ENCODE results near the gene RAB34. TPM values are rescaled to one million over a fixed set of nuclear protein-coding genes. Genes with fewer than 3 reads are reported as not detected.

RAB34 gene
- total RNA-seq, 1 donor from 2014 or later, result 21.3 TPM

DNA sequence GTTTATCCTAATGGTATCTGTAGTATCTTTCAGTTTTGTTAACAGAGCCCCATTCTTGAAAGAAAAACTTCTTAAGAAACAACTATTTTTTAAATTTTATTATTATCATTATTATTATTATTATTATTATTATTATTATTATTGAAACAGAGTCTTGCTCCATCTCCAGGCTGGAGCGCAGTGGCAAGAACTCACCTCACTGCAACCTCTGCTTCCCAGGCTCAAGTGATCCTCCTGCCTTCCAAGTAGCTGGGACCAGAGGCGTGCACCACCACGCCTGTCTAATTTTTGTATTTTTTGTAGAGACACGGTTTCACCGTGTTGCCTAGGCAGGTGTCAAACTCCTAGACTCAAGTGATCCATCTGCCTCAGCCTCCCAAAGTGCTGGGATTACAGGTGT, 32.3 kb downstream of the RAB34 start:
- ATAC-seq (ENCODE audit: low read depth) (no peak), DNase-seq (no peak)
- peaks cover 97% of the 10 kb centered on the region for H3K36me3 Mint-ChIP-seq (ENCODE audit: low read depth)
- intact Hi-C loops (cut with micrococcal nuclease), result no loop called here
- POLR2A ChIA-PET, result no interaction called here
- H3K4me3 Mint-ChIP-seq, result no peak overlapping the region
- no peak overlapping the region for H3K27ac Mint-ChIP-seq
- TF ChIP-seq, protein P1, sequence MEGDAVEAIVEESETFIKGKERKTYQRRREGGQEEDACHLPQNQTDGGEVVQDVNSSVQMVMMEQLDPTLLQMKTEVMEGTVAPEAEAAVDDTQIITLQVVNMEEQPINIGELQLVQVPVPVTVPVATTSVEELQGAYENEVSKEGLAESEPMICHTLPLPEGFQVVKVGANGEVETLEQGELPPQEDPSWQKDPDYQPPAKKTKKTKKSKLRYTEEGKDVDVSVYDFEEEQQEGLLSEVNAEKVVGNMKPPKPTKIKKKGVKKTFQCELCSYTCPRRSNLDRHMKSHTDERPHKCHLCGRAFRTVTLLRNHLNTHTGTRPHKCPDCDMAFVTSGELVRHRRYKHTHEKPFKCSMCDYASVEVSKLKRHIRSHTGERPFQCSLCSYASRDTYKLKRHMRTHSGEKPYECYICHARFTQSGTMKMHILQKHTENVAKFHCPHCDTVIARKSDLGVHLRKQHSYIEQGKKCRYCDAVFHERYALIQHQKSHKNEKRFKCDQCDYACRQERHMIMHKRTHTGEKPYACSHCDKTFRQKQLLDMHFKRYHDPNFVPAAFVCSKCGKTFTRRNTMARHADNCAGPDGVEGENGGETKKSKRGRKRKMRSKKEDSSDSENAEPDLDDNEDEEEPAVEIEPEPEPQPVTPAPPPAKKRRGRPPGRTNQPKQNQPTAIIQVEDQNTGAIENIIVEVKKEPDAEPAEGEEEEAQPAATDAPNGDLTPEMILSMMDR (IDR thresholded peaks at IDR 0.05), result no peak
- H3K4me1 Mint-ChIP-seq, result no peaks in the 10 kb centered on the region
- no peaks in the 10 kb centered on the region for H3K9me3 Mint-ChIP-seq
- CTCF ChIA-PET, result no interaction called here
- H3K27me3 Mint-ChIP-seq, result no peaks in the 10 kb centered on the region

DNA sequence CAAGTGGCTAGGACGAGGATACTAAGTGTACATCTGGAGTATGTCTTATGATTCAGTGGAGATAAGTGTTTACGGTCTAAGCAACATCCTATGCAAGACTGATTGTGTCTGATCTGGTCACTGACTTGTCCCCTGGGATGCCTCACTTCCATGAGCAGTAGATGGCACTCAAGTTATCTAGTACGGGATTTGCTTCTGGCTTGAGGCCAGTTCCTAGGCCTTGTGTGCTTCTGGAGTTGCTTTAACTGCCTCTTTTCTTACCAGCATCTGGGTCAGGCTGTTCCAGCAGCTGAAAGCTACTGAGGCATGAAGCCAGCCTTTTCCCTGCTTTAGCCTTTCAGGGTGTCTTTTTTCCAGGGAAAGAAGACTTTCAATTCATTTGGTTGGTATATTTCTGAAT, 32.7 kb downstream of the RAB34 start:
- Mint-ChIP-seq H3K27ac (no peak overlapping the region), H3K4me3 (no peak overlapping the region), H3K4me1 (no peaks in the 10 kb centered on the region), H3K27me3 (no peaks in the 10 kb centered on the region), H3K9me3 (no peaks in the 10 kb centered on the region), H3K36me3 (ENCODE audit: low read depth) (peaks cover 95% of the 10 kb centered on the region)
- ATAC-seq (ENCODE audit: low read depth), result no peak
- intact Hi-C loops (cut with micrococcal nuclease), result no loop called here
- TF ChIP-seq, protein P1 (IDR thresholded peaks at IDR 0.05), result no peak
- ChIA-PET POLR2A (no interaction called here), CTCF (no interaction called here)
- DNase-seq, result no peak

DNA sequence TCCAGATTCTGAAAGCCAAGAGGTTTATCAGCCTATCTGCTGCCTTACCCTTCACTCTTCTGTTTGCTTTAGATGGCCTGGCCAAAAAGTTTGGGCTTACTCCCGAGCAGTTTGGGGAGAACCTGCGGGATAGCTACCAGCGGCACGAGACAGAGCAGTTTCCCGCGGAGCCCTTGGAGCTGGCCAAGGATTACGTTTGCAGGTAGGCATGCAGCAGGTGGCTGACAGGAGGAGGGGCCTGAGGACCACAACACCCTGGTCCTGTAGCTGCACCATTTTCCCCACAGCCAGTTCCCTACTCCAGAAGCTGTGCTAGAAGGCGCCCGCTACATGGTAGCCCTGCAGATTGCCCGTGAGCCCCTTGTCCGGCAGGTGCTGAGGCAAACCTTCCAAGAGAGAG, 35.0 kb downstream of the RAB34 start:
- intact Hi-C loops (cut with micrococcal nuclease), result no loop called here
- Mint-ChIP-seq H3K27me3 (no peaks in the 10 kb centered on the region), H3K36me3 (ENCODE audit: low read depth) (peaks cover 89% of the 10 kb centered on the region), H3K27ac (no peak overlapping the region), H3K9me3 (no peaks in the 10 kb centered on the region), H3K4me1 (no peaks in the 10 kb centered on the region), H3K4me3 (no peak overlapping the region)
- no peak for DNase-seq
- no peak for ATAC-seq (ENCODE audit: low read depth)
- TF ChIP-seq, protein P1 (IDR thresholded peaks at IDR 0.05), result no peak
- ChIA-PET CTCF (no interaction called here), POLR2A (no interaction called here)

DNA sequence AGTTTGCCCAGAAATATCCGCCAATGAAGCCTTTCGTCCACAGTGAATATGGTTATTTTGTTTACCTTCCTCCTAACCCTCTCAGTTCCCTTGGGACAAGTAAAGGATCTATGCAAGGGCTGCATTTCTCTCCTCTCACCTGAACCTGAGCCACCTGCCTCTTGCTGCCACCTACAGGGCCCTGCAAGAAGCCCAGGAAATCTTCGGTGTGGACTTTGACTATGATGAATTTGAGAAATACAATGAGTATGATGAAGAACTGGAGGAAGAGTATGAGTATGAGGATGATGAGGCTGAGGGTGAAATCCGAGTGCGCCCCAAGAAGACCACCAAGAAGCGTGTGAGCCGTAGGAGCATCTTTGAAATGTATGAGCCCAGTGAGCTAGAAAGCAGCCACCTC, 41.7 kb downstream of the RAB34 start:
- no peak for DNase-seq
- H3K9me3 Mint-ChIP-seq, result no peaks in the 10 kb centered on the region
- H3K4me1 Mint-ChIP-seq, result no peaks in the 10 kb centered on the region
- H3K4me3 Mint-ChIP-seq, result no peak overlapping the region
- no peak for ATAC-seq (ENCODE audit: low read depth)
- CTCF ChIA-PET, result interaction anchor here (0.6 to 1.5 kb wide), 4 partner anchors 29 to 241 kb away, joined by 3 to 5 read pairs (median 3); no protein-coding TSS in a partner anchor
- H3K27me3 Mint-ChIP-seq, result no peaks in the 10 kb centered on the region
- TF ChIP-seq, protein P1 (IDR thresholded peaks at IDR 0.05), result no peak
- POLR2A ChIA-PET, result interaction anchor here (0.7 to 1.0 kb wide), 2 partner anchors 44 to 83 kb away, joined by 3 read pairs; partner anchors contain the start of gene RPL23A
- H3K27ac Mint-ChIP-seq, result no peak overlapping the region
- peaks cover 86% of the 10 kb centered on the region for H3K36me3 Mint-ChIP-seq (ENCODE audit: low read depth)
- intact Hi-C loops (cut with micrococcal nuclease), result no loop called here

DNA sequence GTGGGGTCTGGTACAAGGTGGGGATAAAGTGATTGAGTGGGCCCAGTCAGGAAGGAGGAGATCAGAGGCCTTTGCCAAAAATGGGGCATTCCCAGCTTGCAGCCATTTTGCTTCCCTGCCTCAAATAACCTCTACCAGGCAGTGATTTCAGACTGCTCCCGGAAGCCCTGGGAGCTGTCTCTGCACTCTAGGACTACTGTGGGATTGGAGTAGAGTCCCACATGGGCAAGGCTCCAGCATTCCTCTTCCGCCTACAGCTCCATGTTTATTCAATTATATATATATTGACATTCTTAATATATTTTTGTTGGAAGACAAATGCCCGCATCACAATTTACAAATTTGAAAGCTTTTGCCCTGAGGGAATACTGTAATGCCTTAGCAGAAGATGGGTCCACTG, 42.2 kb downstream of the RAB34 start:
- H3K9me3 Mint-ChIP-seq, result no peaks in the 10 kb centered on the region
- POLR2A ChIA-PET, result interaction anchor here (1.0 kb wide), 2 partner anchors 31 to 44 kb away, joined by 3 to 5 read pairs; partner anchors contain the start of genes BLTP2 and RPL23A

More for the DNA sequence above, 42.2 kb downstream of the RAB34 start:
- ATAC-seq (ENCODE audit: low read depth) (no peak), DNase-seq (no peak)
- no peaks in the 10 kb centered on the region for H3K27me3 Mint-ChIP-seq
- intact Hi-C loops (cut with micrococcal nuclease), result no loop called here
- no peak overlapping the region for H3K27ac Mint-ChIP-seq
- H3K4me1 Mint-ChIP-seq, result no peaks in the 10 kb centered on the region
- H3K4me3 Mint-ChIP-seq, result no peak overlapping the region
- TF ChIP-seq, protein P1 (IDR thresholded peaks at IDR 0.05), result no peak
- CTCF ChIA-PET, result interaction anchor here (0.6 to 1.5 kb wide), 3 partner anchors 28 to 241 kb away, joined by 3 to 5 read pairs (median 3); no protein-coding TSS in a partner anchor
- H3K36me3 Mint-ChIP-seq (ENCODE audit: low read depth), result peaks cover 85% of the 10 kb centered on the region
